ENCODE measurements around the gene ELK4.

- TF ChIP-seq POLR2A (IDR thresholded peaks at IDR 0.05): no peak
- TF ChIP-seq, protein P1, sequence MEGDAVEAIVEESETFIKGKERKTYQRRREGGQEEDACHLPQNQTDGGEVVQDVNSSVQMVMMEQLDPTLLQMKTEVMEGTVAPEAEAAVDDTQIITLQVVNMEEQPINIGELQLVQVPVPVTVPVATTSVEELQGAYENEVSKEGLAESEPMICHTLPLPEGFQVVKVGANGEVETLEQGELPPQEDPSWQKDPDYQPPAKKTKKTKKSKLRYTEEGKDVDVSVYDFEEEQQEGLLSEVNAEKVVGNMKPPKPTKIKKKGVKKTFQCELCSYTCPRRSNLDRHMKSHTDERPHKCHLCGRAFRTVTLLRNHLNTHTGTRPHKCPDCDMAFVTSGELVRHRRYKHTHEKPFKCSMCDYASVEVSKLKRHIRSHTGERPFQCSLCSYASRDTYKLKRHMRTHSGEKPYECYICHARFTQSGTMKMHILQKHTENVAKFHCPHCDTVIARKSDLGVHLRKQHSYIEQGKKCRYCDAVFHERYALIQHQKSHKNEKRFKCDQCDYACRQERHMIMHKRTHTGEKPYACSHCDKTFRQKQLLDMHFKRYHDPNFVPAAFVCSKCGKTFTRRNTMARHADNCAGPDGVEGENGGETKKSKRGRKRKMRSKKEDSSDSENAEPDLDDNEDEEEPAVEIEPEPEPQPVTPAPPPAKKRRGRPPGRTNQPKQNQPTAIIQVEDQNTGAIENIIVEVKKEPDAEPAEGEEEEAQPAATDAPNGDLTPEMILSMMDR (IDR thresholded peaks at IDR 0.05): no peak
Observed at GRCh38 chr1:205575294-205575885, 56.4 kb downstream of the ELK4 start.
